K562 (cell line): ENCODE data around the gene TAC3. TPM values are rescaled to one million over a fixed set of nuclear protein-coding genes. Genes with fewer than 3 reads are reported as not detected.

ENCODE experiments used
- ATAC-seq: fragments of 200-7000 bp; cut with Tn5 transposase; 3 replicates; pipeline ENCODE4 v1.9.1; 2020; ENCODE audit warnings: moderate library complexity
- BruUV-seq: library from RNA; stranded (reverse); fragments of 400-500 nt; replicated peaks from 2 replicates; lab custom pipeline; 2021; lab: Mats Ljungman, UMichigan
- CTCF ChIA-PET: fragments of 300-600 bp; formaldehyde crosslinking; extraction: SDS; loops from one replicate; lab custom pipeline; 2021; ENCODE audit warnings: low intra/inter-chr PET ratio; lab: Yijun Ruan, JAX
- POLR2A ChIA-PET: fragments of 300-600, 350-650 bp; sonication (Branson Sonifier 250); formaldehyde crosslinking; extraction: SDS; loops from one replicate; lab custom pipeline; 2021; ENCODE audit warnings: antibody characterized with exemption, inconsistent platforms; lab: Yijun Ruan, JAX
- DNase-seq, 4 experiments: peaks; one replicate each; pipeline versions ENCODE4 v3.0.0 to v3.0.0-alpha.2; 2011 to 2018; ENCODE audit warnings: low spot score in 3 of 4, mixed read lengths in 3 of 4; ENCODE audit errors: extremely low read depth in 1 of 4
- FAIRE-seq: peaks from 2 replicates; lab custom pipeline; 2011; peaks lifted over from hg19 to GRCh38; lab: Jason Lieb, UNC
- H2AFZ ChIP-seq: 2 replicates; pipeline ENCODE4 v1.6.0; 2011; ENCODE audit warnings: low read depth, low read length, control low read depth, inconsistent platforms
- H3K27ac ChIP-seq: fragments of 200-600 bp; 3 replicates; pipeline ENCODE4 v1.8.0; 2011; ENCODE audit warnings: low read depth, mild to moderate bottlenecking, control low read depth, inconsistent platforms, low read length, moderate library complexity, mixed read lengths; ENCODE audit errors: extremely low read depth
- H3K27me3 ChIP-seq, 2 experiments: fragments of 300-600 bp in 1 of 2; 2 replicates in 1 of 2; 3 replicates in 1 of 2; pipeline versions ENCODE4 v1.6.0 to v1.8.0; 2011; ENCODE audit warnings: inconsistent platforms in 2 of 2, low read length in 2 of 2, mild to moderate bottlenecking in 1 of 2, mixed read lengths in 1 of 2, moderate library complexity in 1 of 2; ENCODE audit not compliant: control insufficient read depth in 2 of 2, insufficient read depth in 2 of 2
- H3K36me3 ChIP-seq: fragments of 300-600 bp; 3 replicates; pipeline ENCODE4 v1.8.0; 2011; ENCODE audit warnings: mild to moderate bottlenecking, low read length, inconsistent platforms; ENCODE audit not compliant: control insufficient read depth, insufficient read depth
- H3K4me1 ChIP-seq, 2 experiments: fragments of 200-600 bp in 1 of 2; replicated peaks in 1 of 2; 2 replicates in 1 of 2; 3 replicates in 1 of 2; pipeline versions ENCODE4 v1.5.1 to v1.8.0; 2011; ENCODE audit warnings: inconsistent platforms in 2 of 2, low read length in 2 of 2, mild to moderate bottlenecking in 1 of 2, mixed read lengths in 1 of 2, moderate library complexity in 1 of 2; ENCODE audit not compliant: control insufficient read depth in 2 of 2, insufficient read depth in 2 of 2
- H3K4me2 ChIP-seq: 2 replicates; pipeline ENCODE4 v1.6.1; 2011; ENCODE audit warnings: low read length, control low read depth, inconsistent platforms, mixed read lengths; ENCODE audit not compliant: insufficient read depth
- H3K4me3 ChIP-seq: fragments of 200-600 bp; sonication (generic), shearing (Covaris generic); 2 replicates; pipeline ENCODE4 v1.5.1; 2016; ENCODE audit warnings: control low read depth, inconsistent platforms
- H3K79me2 ChIP-seq: fragments of 200-600 bp; 3 replicates; pipeline ENCODE4 v1.8.0; 2011; ENCODE audit warnings: low read length, inconsistent platforms; ENCODE audit not compliant: control insufficient read depth, insufficient read depth
- H3K9ac ChIP-seq, 2 experiments: 2 replicates each; pipeline versions ENCODE4 v1.6.0 to v1.6.1; 2011; ENCODE audit warnings: low read depth in 2 of 2, low read length in 2 of 2, control low read depth in 1 of 2, inconsistent platforms in 1 of 2, mild to moderate bottlenecking in 1 of 2, mixed read lengths in 1 of 2; ENCODE audit not compliant: insufficient read depth in 1 of 2
- H3K9me1 ChIP-seq: one replicate; pipeline ENCODE4 v1.6.0; 2011; ENCODE audit warnings: inconsistent platforms, mild to moderate bottlenecking, low read length, moderate library complexity; ENCODE audit not compliant: control insufficient read depth, insufficient read depth
- H3K9me3 ChIP-seq: replicated peaks from 2 replicates; pipeline ENCODE4 v1.5.1; 2011; ENCODE audit warnings: low read depth, low read length, inconsistent platforms; ENCODE audit not compliant: control insufficient read depth, insufficient read depth
- H4K20me1 ChIP-seq: replicated peaks from 2 replicates; pipeline ENCODE4 v1.6.1; 2011; ENCODE audit warnings: low read length, inconsistent platforms, mixed read lengths; ENCODE audit not compliant: control insufficient read depth, insufficient read depth
- ATF1 ChIP-seq, 2 experiments: fragments of 450-650 bp in 1 of 2; IDR thresholded peaks; 2 replicates each; pipeline ENCODE4 v1.6.1; 2016; ENCODE audit warnings: missing compliant biosample characterization in 1 of 2, missing genetic modification characterization in 1 of 2
- ATF7 ChIP-seq: fragments of 450-650 bp; IDR thresholded peaks from 2 replicates; pipeline ENCODE4 v1.7.1; 2014; ENCODE audit warnings: mild to moderate bottlenecking, moderate library complexity
- CREM ChIP-seq: IDR thresholded peaks from 2 replicates; pipeline ENCODE4 v1.6.1; 2014; ENCODE audit warnings: antibody characterized with exemption, low read depth
- CXXC5 ChIP-seq: fragments of 250-450 bp; sonication (Bioruptor Pico); IDR thresholded peaks from 2 replicates; pipeline ENCODE4 v1.8.0; 2022; ENCODE audit warnings: inconsistent platforms, mild to moderate bottlenecking, moderate library complexity
- DACH1 ChIP-seq: fragments of 450-650 bp; IDR thresholded peaks from 2 replicates; pipeline ENCODE4 v1.6.1; 2018; ENCODE audit not compliant: partially characterized antibody
- GTF2E2 ChIP-seq: fragments of 200-800 bp; sonication (Bioruptor generic); IDR thresholded peaks from 2 replicates; pipeline ENCODE4 v1.6.1; 2016; ENCODE audit warnings: missing genetic modification characterization, missing compliant biosample characterization
- HMG20A ChIP-seq: fragments of 450-650 bp; formaldehyde crosslinking; conservative IDR thresholded peaks from 2 replicates; pipeline ENCODE4 v1.4.0; 2020; ENCODE audit warnings: mild to moderate bottlenecking, mixed read lengths
- JUN ChIP-seq, 2 experiments: sonication (generic) in 1 of 2; formaldehyde crosslinking in 1 of 2; IDR thresholded peaks; 2 replicates each; pipeline versions ENCODE4 v1.6.1 to v1.8.0; 2012 to 2022; ENCODE audit warnings: borderline replicate concordance in 2 of 2, mild to moderate bottlenecking in 2 of 2, improper control_type of control experiment in 1 of 2, low read depth in 1 of 2, low read length in 1 of 2, missing genetic modification reagents in 1 of 2
- NRF1 ChIP-seq, 2 experiments: fragments of 450-650 bp; IDR thresholded peaks in 1 of 2; conservative IDR thresholded peaks in 1 of 2; 2 replicates each; pipeline ENCODE4 v1.6.1; 2014; ENCODE audit warnings: mild to moderate bottlenecking in 2 of 2
- PKNOX1 ChIP-seq: fragments of 450-650 bp; IDR thresholded peaks from 2 replicates; pipeline ENCODE4 v1.6.1; 2016
- SOX6 ChIP-seq: fragments of 450-650 bp; IDR thresholded peaks from 2 replicates; pipeline ENCODE4 v1.6.1; 2014; ENCODE audit warnings: mild to moderate bottlenecking
- SP2 ChIP-seq: IDR thresholded peaks from 2 replicates; pipeline ENCODE4 v1.6.1; 2011; ENCODE audit warnings: mild to moderate bottlenecking, low read depth, low read length, moderate library complexity; ENCODE audit not compliant: poor library complexity, severe bottlenecking; ENCODE audit errors: extremely low read depth
- XRCC5 ChIP-seq: fragments of 200-400 bp; formaldehyde crosslinking; IDR thresholded peaks from 2 replicates; pipeline ENCODE4 v1.6.1; 2017; ENCODE audit warnings: low read depth, mild to moderate bottlenecking, low read length
- ZNF324 ChIP-seq: fragments of 250-450 bp; sonication (Bioruptor Pico); IDR thresholded peaks from 2 replicates; pipeline ENCODE4 v1.4.0; 2020; ENCODE audit warnings: mild to moderate bottlenecking
- ZNF354B ChIP-seq: fragments of 250-450 bp; sonication (Bioruptor Pico); IDR thresholded peaks from 2 replicates; pipeline ENCODE4 v1.4.0; 2020
- ZNF589 ChIP-seq: fragments of 200-800 bp; sonication (Bioruptor generic); IDR thresholded peaks from 2 replicates; pipeline ENCODE4 v1.6.1; 2016; ENCODE audit warnings: low read depth, missing genetic modification characterization, missing compliant biosample characterization
- ZNF655 ChIP-seq: fragments of 250-450 bp; sonication (Bioruptor Pico); IDR thresholded peaks from 2 replicates; pipeline ENCODE4 v1.5.0; 2021
- WGBS: fragments of 100-300 bp; shearing (Covaris generic); methylation state at CpG from one replicate; pipeline ENCODE4 v1.1.6; 2016; ENCODE audit warnings: low coverage, mixed read lengths; ENCODE audit not compliant: insufficient coverage; ENCODE audit errors: missing lambda C conversion rate; 5-methylcytosine and 5-hydroxymethylcytosine counted together
- in situ Hi-C: fragments of 300-500 bp; cut with MboI; formaldehyde crosslinking; loops from 4 replicates; pipeline ENCODE4 v1.15.0; 2018; ENCODE audit warnings: inconsistent platforms, mixed read lengths
- intact Hi-C: fragments of 100-400 bp; cut with micrococcal nuclease; formaldehyde crosslinking; loops from 2 replicates; pipeline ENCODE4 v1.14.2; 2022
- polyA plus RNA-seq, 8 experiments: library from polyadenylated mRNA; depleted of rRNA in 4 of 8; stranded (reverse) in 5 of 8; unstranded in 3 of 8; fragments of >200 nt; fragmentation: Nextera tagmentation in 2 of 8; fragmentation: Illumina TruSeq in 1 of 8; extraction: Ambion mirVana in 2 of 8; extraction: Trizol in 1 of 8; gene quantifications; 2 replicates each; pipeline versions ENCODE4 v1.2.1 to v1.2.3, GENCODE V29; 2011 to 2014; ENCODE audit warnings: inconsistent platforms in 1 of 8, missing spikeins in 1 of 8
- total RNA-seq, 7 experiments: library from RNA; depleted of rRNA in 6 of 7; stranded (reverse); fragments of >200 nt in 6 of 7; fragmentation: Illumina TruSeq in 2 of 7; extraction: Trizol in 2 of 7; gene quantifications; 2 replicates each; pipeline versions ENCODE4 v1.2.1 to v1.2.3, GENCODE V29; 2011 to 2021; ENCODE audit warnings: low replicate concordance in 1 of 7
- TF ChIP-seq, protein P1 (sequence below): sonication (generic); formaldehyde crosslinking; IDR thresholded peaks from 2 replicates; pipeline ENCODE4 v1.8.0; 2022; ENCODE audit warnings: mild to moderate bottlenecking, missing genetic modification reagents

TAC3 gene
- total and polyA plus RNA-seq, 9 of the 15 experiments (the other 6 are each of a cell fraction or from before 2014, with no cell fraction given): 0.29 to 2.8 (median 1.4) TPM

DNA sequence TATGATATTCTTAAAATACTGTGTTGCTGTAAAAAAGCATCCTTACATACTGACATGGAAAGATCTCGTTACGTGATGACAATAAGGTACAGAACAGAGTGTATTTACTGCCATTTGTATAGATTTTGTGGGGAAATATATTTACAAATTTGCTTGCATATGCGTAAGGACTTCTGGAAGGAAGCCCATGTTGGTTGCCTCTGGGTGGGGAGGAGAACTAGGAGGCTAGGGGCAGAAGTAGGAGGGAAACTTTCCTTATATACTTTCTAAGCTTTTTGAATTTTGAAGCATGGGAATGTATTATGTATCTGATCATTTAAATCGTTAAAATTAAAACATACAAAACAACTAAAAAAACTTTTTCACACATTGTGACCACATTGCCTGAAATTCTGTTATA is 23.9 kb upstream of the TAC3 start (continued):
- no peak for TF ChIP-seq GTF2E2 (tag)

GRCh38 chr12:57039016-57039798 is 22.9 kb upstream of the TAC3 start:
- no TSS peak for BruUV-seq
- FAIRE-seq (peak; percentile 82), ATAC-seq (peak; percentile 79), DNase-seq (peak; percentile 35 to 76 (median 52))
- Histone ChIP-seq H2AFZ (no peak overlapping the region), H3K9ac (peak overlapping the region in 1 of 2 experiments; percentile 38; a peak in 1 of 4 replicates), H3K4me1 (peaks cover 15% of the 10 kb centered on the region in 2 experiments), H3K4me3 (no peak overlapping the region), H4K20me1 (peaks cover 5% of the 10 kb centered on the region; the same call in 1 of the 2 replicates), H3K27ac (no peak overlapping the region), H3K27me3 (peaks cover 11 to 13% of the 10 kb centered on the region in 2 experiments; a peak in 4 of 5 replicates), H3K4me2 (peak overlapping the region; percentile 46), H3K36me3 (no peaks in the 10 kb centered on the region), H3K79me2 (no peaks in the 10 kb centered on the region), H3K9me3 (no peaks in the 10 kb centered on the region), H3K9me1 (peaks cover 7% of the 10 kb centered on the region)
- ChIA-PET POLR2A (interaction anchor here (0.7 to 1.0 kb wide), 4 partner anchors 11 to 362 kb away, joined by 3 to 8 read pairs (median 4); no protein-coding TSS in a partner anchor), CTCF (no interaction called here)
- in situ Hi-C loops (no loop called here), intact Hi-C loops (no loop called here)
- WGBS: 2% methylated on average over 9 of the region's 9 CpGs
- TF ChIP-seq ZNF655 (CRISPR knock-in tag) (no peak), ATF1 (CRISPR knock-in tag; IDR thresholded peaks at IDR 0.05) (no peak), ATF1 (tag; IDR thresholded peaks at IDR 0.05) (no peak), ATF7 (no peak), ZNF589 (0 out of 2 replicates have a peak, but pooled peaks have one; percentile 53), XRCC5 (no peak), HMG20A (no peak), ZNF324 (CRISPR knock-in tag) (no peak), CXXC5 (CRISPR knock-in tag) (peak; percentile 72), PKNOX1 (no peak), DACH1 (no peak), NRF1 (conservative IDR thresholded peaks at IDR 0.05 in 1 of 2, IDR thresholded peaks at IDR 0.05 in 1 of 2) (no peak), SOX6 (peak; percentile 47), ZNF354B (no peak), SP2 (no peak), JUN (IDR thresholded peaks at IDR 0.05; ENCODE audit: borderline replicate concordance, low read depth, low read length) (no peak), JUN (CRISPR knock-in tag; IDR thresholded peaks at IDR 0.05; ENCODE audit: borderline replicate concordance) (no peak), CREM (peak; percentile 29)
- TF ChIP-seq, protein P1, sequence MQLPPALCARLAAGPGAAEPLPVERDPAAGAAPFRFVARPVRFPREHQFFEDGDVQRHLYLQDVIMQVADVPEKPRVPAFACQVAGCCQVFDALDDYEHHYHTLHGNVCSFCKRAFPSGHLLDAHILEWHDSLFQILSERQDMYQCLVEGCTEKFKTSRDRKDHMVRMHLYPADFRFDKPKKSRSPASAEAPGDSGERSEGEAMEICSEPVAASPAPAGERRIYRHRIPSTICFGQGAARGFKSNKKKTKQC (CRISPR knock-in tag): no peak
